GM18498 (cell line): ENCODE results near the gene ECM2.
"Not testable (repeated sequence)": the region's sequence is repeated elsewhere in the genome, so short reads cannot be mapped to it uniquely, and the experiment has no call there.

Experiments used
- ATAC-seq: cut with Tn5 transposase; IDR thresholded peaks from one replicate; pipeline ENCODE4 v1.9.1; 2021; ENCODE audit warnings: mild to moderate bottlenecking, moderate library complexity; ENCODE audit not compliant: unreplicated experiment

The ECM2 gene

DNA sequence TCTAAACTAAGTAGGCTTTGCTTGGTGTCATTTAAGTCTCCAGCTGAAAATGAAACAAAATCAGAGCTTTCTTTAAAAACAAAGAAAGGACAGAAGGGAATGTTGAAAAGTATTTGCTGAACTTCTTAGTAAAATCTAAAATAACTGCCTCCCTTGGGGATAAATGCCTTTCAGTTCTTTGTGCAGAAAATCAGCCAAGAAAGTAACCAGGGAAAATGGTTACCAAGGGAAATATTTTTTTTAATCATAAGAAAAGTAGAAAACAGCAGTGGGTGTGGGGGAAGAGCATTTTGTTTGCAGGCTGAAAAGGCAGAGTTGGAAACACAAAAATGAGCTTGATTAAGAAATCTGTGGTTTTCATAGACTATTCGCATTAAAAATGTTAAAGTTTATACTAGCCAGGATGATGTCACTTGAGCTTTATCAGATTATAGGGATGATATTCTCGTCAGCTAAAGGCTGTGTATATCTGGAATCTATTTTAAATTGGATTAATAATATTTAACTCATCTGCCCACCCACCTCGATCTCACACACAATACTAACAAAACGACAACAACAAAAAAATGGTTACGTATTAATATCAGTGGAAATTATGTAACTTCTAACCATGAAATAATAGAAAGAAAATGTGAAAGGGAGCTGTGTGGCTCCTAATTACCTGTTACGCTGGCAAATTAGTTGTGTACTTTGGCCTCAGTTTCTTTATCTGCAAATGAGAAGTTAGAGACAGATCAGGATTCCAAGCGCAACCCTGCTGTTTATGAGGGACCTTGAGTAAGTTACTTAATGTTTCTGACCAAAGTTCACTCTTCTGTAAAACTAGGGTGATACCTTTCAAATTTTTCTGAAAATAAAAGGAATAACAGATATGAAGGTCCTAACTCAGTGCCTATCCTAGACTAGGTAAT, at the start of gene ECM2:
Gene ECM2 (minus strand): TSS at position 51 of the 911 bp plus-strand sequence. CDS start 13,124 bp downstream, outside the sequence.
- ATAC-seq, result no peak

DNA sequence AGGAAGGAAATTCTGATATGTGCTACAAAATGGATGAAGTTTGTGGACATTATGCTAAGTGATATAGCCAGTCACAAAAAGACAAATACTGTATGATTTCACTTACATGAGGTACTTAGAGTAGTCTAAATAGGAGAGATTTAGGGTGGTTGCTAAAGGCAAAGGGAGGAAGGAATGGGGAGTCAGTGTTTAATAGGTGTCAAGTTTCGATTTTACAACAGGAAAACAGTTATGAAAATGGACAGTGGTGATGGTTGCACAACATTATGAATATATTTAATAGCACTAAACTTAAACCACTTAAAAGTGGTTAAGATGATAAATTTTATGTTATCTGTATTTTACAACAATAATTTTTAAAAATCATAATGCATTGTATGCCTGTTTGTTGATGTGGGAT, 40.4 kb upstream of the ECM2 start:
- no peak for ATAC-seq

DNA sequence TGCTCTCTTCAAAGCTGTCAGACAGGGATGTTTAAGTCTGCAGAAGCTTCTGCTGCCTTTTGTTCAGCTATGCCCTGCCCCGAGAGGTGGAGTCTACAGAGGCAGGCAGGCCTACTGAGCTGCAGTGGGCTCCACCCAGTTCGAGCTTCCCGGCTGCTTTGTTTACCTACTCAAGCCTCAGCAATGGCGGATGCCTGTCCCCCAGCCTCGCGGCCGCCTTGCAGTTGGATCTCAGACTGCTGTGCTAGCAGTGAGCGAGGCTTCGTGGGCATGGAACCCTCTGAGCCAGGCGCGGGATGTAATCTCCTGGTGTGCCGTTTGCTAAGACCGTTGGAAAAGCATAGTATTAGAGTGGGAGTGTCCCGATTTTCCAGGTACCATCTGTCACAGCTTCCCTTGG, 37.8 kb upstream of the ECM2 start:
- ATAC-seq, result not testable (repeated sequence)

DNA sequence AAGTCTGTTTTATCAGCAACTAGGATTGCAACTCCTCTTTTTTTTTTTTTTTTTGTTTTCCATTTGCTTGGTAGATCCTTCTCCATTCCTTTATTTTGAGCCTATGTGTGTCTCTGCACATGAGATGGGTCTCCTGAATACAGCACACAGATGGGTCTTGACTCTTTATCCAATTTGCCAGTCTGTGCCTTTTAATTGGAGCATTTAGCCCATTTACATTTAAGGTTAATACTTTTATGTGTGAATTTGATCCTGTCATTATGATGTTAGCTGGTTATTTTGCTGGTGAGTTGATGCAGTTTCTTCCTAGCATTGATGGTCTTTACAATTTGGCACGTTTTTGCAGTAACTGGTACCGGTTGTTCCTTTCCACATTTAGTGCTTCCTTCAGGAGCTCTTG, 36.1 kb upstream of the ECM2 start:
- not testable (repeated sequence) for ATAC-seq

DNA sequence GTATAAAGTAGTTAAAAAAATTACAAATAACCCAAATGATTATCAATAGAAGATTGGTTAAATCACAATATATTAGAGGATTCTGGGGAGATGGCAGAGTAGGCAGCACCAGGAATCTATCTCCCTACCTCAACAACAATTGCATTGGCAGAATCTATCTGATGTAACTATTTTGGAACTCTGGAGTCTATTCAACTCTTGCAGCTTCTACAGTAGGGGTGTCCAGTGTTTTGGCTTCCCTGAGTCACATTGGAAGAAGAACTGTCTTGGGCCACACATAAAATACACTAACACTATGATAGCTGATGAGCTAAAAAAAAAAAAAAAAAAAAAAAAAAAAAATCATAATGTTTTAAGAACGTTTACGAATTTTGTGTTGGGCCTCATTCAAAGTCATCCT, 29.2 kb upstream of the ECM2 start:
- no peak for ATAC-seq

DNA sequence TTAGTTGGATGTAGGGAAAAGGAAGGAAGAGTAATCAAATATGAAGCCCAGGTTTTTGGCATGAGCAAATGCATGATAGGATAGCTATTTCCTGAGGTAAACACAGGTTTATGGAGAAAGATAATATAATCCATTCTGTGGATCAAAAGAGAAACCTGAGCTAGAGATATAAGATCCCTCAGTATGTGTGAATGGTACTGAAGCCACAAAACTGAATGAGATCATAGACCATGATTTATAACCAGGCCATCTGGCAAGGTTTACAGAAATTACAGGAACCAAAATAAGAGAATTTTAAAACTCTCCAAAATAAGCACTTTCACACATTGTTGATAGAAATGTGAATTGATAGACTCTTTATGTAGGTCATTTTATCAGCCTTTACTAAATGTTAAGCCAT, 28.7 kb upstream of the ECM2 start:
- ATAC-seq, result no peak

DNA sequence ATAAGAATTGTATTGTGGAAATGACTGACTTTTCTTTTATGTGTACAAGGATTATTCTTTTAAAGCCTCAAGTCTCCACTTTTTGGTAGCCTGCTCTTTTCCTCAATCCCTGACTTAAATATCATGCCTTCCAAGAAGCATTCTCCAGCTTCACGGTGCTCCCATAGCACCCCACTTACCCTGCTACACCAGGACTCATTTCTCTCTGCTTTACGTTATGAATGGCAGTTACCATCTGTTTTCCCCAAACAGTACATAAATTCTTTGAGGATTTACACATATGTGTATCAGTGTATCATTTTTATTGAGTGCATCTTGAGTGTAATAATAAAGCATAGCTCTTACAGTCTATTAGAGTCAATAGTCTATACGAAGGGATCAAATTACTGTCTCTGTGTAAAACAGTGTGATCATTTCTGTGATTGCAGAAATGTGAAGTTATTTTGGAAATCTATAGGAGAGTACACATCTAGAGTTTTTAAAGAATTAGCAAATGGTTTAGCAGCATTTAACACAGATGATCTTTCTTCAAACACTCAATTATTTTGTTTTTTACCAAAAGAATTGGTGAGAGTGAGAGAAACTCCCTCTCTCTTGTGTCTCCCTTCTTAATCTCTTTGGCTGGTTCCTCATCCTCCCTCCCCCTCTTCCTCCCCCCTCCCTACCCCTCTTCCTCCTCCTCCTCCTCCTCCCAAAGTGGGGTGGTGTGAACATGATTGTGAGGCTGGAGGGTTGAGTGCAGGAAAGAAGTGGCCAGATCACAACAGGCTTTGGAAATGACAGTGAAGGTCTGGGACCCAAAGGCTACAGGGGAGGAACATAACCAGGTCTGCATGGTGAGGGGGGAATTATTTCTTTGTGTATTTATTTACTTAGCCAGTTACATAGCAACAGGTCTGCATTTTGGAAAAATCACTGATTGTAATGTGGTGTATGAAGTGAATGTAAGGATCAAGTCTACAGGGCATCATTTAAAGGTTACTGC, 27.6 kb upstream of the ECM2 start:
- ATAC-seq, result no peak

DNA sequence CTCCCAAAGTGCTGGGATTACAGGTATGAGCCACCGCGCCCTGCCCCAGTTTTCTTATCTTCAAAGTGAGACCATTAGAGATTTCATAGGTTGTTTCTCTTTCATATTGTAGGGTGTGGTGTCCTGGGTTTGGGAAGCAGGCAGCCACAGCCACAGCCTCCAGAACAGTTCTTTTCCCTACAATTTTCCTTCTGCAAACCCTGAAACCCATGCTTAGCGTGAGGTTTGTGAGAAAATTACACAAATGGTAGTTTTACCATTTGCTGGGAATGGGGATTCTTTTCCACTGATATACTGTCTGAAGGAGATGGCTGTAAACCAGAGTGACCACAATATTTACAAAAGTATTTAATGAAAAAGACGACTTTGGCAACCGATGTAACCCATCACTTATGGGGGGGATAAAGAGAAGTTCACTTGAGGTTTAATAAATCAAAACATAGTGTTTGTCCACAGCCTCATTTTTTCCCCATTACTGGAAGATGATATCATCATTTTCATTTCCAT, 26.7 kb upstream of the ECM2 start:
- no peak for ATAC-seq

DNA sequence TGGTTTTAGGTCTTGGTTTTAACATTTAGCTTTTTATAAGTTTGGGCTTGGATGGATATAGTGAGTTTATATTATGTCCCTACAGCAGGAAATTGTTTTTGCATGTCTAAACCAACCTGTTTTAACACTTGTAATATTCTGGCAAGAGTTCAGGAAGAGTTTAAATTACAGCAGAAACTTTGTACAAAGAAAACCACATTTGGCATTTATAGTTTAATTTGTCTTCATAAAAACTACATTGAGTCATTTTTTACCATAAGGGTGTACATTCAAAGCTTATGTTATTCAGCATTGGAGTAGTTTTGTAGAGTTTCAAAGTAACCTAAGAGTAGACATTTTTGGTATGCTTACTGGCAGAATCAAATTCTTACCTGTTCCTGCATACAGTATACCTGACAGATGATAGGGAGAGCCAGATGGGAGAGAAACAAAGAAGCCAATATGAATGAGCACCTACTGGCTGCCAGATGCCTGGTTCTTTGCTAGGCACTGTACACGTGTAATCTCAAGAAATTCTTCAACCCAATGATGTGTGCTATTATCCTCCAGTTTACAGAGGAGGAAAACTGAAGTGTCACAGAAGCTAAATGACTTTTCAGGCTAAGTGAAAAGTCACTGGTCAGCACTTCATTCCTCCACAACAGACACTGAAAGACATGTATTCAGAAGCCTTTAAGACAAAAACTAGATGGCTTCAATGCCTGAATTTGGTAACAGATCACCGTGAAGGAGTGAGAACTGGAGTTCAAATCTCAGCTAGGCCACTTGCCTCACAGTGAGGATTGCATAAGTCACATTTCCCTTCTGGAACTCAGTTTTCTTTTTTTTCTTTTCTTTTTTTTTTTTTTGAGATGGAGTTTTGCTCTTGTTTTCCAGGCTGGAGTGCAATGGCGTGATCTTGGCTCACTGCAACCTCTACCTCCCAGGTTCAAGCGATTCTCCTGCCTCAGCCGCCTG, 25.9 kb upstream of the ECM2 start:
- ATAC-seq, result no peak

DNA sequence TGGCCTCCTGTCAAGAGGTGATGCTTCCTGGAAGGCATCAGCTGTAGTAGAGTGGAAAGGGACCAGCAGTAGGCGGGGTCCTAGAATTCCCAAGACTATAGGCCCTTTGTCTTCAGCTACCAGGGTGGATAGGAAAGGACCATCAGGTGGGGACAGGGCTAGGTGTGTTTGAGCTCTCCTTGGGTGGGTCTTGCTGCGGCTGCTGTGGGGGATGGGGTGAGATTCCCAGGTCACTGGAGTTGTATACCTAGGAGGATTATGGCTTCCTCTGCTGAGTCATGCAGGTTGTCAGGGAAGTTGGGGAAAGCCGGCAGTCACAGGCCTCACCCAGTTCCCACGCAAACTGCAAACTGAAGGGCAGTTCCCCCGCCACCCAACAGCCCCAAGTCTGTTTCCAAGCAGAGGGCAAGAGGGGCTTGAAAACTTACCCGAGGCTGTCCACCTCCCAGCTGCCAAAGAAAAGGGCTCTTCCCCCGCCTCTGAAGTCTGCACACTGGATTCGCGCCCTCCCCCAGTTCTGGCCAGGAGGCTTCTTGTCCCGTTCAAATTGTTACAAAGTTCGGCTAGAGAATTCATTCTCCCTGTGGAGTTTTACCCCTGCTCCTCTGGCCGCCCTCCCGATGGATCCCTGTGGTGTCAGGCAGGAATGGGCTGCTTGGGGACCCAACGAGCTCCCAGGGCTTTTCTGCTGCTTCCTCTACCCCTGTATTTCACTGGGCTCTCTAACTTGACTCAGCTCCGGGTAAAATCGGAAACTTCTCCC, 23.0 kb upstream of the ECM2 start:
- ATAC-seq, result no peak

DNA sequence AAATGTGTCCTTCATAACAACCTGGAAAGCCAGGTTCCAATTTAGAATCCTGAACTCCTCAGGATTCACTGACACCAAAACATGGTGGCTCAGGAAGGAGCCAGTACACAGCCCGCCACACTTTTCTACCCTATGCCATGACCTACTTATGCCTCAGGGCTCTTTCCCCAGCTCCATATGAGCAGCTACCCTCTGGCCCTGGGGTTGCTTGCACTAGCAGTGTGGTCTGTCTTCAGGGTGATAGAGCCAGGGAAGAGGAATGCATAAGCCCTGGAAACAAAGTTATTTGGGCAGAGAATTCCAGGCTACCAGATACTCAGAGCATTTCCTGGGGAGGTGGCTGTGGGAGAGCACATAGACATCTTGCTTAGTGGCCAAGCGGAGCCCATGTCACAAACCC, 15.0 kb upstream of the ECM2 start:
- ATAC-seq, result no peak

DNA sequence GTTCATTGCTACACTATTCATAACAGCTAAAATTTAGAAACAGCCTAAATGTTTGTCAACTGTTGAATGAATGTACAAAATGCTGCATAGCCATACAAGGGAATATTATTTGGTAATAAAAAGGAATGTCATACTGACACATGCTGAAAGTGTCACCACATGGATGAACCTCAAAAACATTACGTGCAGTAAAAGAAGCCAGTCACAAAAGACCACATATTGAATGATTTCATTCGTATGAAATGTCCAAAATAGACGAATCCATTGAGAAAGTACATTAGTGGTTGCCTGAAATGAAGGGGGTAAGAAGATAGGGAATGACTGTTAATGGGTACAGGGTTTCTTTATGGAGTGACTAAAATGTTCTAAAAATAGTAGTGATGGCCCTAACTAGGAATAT, 11.6 kb upstream of the ECM2 start:
- no peak for ATAC-seq

DNA sequence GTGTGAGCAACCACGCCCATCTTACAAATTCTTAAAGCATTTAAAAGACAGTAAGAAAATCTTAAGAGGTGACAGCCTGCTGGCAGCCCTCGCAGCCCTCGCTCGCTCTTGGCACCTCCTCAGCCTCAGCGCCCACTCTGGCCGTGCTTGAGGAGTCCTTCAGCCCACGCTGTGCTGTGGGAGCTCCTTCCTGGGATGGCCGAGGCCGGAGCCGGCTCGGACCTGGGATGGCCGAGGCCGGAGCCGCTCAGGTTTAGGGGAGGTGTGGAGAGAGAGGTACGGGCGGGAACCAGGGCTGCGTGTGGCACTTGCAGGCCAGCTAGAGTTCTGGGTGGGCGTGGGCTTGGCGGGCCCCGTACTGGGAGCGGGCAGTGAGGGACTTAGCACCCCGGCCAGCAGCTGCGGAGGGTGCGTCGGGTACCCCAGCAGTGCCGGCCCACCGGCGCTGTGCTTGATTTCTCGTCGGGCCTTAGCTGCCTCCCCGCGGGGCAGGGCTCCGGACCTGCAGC, 9.3 kb upstream of the ECM2 start:
- no peak for ATAC-seq

DNA sequence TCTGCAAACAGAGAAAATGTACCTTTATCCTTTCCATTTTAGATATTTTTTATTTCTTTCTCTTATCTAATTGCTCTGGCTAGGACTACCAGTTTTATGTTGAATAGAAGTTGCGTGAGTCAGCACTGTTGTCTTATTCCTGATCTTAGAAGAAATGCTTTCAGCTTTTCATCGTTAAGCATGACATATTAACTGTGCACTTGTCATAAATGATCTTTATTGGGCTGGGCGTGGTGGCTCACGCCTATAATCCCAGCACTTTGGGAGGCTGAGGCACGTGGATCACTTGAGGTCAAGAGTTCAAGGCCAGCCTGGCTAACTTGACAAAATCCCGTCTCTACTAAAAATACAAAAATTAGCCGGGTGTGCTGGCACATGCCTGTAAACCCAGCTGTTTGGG, 8.2 kb upstream of the ECM2 start:
- no peak for ATAC-seq

DNA sequence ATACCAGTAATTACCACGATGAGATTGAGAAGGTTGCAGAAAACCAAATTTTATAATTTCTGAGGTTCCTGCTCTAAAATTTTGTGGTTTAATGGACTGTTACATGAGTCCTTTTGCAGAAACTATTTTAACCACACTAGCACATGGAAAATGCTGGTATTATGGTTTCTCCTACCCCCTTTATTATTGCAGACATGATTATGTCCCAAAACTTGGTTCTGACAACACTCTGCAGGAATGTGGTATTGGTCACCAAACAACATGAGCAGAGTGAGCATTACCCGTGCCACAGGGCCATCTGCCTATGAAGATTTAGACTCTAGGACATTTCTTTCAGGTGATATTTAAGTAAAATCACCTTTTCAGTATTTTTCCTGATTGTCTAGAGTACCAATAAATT, 2.8 kb upstream of the ECM2 start:
- no peak for ATAC-seq

DNA sequence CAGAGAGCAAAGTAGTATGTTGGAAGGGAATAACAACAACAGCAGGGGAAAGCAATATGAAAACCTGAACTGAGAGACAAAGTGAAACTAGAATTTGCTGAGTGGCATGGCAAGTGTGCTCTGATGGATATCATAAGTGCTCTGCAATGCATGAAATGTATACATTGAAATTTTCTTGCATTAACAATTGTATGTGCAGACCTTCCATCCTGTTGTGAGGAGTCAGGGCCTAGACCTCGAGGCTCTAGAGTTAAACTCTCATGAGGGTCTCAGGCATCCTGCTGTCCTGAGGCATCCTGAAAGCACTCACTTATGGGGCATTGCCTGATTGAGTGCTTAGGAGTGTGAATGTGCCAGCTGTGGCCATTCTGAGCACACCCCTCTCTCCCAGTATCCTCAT, 1.1 kb downstream of the ECM2 start:
- peak; percentile 62 for ATAC-seq

DNA sequence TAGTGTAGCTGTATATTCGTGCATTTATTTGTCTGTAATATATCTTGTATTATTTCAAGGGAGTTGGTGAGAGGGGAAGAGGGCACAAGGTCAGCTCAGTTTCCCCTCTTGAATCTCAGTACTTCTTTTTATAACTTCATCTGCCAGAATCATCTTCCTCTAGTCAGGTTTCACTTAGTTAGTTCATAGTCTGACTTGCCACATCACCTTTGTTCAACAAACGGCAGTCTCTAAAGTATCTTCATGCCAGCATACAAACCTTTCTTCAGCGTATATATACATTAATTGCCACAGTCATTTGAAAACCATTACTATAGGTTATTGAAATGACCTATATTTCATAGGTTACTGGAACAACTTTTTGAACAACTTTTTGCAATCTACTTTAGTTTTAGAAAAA, 1.6 kb downstream of the ECM2 start:
- ATAC-seq, result no peak

DNA sequence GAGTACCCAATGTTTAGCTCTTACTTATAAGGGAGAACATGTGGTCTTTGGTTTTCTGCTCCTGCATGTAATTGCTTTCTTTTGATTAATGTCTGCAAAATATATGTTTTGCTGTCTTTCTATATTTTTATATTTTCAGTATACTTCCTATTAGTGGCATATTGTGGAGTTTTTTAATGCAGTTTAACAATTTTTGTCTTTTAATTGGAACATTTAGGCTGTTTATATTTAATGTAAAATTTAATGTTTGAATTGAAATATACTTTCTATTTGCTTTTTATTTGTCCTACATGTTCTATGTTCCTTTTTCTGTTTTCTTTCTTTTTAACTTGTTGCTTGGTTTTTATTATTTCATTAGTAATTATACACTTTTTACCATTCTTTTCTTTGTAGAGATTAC, 4.9 kb downstream of the ECM2 start:
- no peak for ATAC-seq

DNA sequence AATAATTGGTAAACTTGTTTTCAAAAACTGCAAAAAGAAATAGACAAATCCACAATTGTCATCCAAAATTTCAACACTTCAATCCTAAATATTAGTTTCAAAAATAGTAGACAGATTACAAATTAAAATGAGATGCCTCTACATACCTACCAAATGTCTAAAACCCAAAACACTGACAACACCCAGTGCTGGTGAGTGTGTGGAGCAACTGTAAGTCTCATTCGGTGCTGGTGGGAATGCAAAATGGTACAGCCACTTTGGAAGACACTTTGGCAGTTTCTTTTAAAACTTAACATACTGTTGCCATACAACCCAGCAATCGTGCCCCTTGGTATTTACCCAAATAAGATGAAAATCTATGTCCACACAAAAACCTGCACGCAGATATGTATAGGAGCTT, 6.7 kb downstream of the ECM2 start:
- ATAC-seq, result no peak

DNA sequence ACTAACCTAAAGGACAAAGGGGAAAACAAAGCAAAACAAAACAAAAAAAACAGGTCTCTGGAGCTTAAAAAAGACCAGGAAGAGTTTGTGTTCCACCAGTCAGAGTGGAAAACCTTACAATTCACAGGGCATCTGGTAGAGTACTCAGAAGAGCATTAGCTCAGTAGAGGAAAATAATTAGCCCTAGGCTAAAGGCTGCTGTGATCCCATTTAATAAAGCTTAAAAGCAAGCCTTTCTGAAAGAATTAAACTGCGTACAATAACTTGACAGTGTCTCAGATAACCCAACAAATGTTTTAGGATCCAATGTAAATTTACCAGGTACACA, 7.3 kb downstream of the ECM2 start:
- no peak for ATAC-seq
